ENCODE measurements around the gene ZNF317. TPM values are rescaled to one million over a fixed set of nuclear protein-coding genes. Genes with fewer than 3 reads are reported as not detected.
"Not testable (repeated sequence)": the region's sequence is repeated elsewhere in the genome, so short reads cannot be mapped to it uniquely, and the experiment has no call there.

ZNF317 gene
- total and polyA plus RNA-seq, 2 donors, result 14.0 to 17.0 TPM

DNA sequence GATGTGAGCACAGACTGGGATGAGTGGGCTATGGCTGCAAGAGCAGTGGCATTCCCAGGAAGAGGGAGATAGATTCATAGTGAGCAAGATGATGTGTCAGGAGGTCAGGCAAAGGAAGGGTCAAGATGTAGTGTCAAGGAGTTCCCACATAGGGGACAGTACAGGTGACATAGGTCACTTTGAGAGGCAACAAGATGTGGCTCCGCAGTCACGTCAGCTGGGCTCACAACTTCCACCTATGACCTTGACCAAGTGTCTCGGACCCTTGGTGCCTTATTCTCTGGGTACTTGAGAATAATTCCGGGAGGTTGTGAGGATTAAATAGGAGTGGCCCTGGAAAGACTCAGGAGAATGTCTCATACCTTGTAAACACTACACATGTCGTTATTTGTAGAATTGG lies 10.5 kb downstream of the ZNF317 start:
- Histone ChIP-seq H3K36me3 (ENCODE audit: insufficient read depth) (no peaks in the 10 kb centered on the region), H3K27ac (ENCODE audit: low read depth) (no peak overlapping the region), H3K4me1 (ENCODE audit: insufficient read depth) (no peaks in the 10 kb centered on the region), H3K4me3 (ENCODE audit: low read depth, low read length) (no peak overlapping the region)
- no peak for DNase-seq (ENCODE audit: extremely low spot score)
- 98% methylated on average over 5 of the region's 5 CpGs for WGBS

DNA sequence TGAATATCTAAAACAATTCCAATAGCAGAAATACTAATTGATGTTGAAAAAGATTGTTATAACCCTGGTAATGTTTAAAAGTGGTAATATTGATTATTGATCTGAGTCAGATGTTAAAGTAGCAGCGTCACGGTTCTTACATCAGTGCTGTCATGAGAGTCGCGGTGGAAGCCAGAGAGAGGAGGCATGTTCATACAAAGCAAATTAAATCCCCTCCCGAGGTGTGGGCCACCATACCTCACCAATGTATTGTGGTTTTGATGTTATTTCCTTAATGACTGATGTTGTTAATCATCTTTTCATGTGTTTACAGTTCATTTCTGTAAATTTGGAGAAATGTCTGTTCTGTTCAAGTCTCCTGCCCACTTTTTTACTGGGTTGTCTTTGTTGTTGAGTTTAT lies 11.2 kb downstream of the ZNF317 start:
- H3K4me3 ChIP-seq (ENCODE audit: low read depth, low read length), result no peak overlapping the region
- 98% methylated on average over 5 of the region's 5 CpGs for WGBS
- no peak for DNase-seq (ENCODE audit: extremely low spot score)
- no peak overlapping the region for H3K27ac ChIP-seq (ENCODE audit: low read depth)
- no peaks in the 10 kb centered on the region for H3K36me3 ChIP-seq (ENCODE audit: insufficient read depth)
- no peaks in the 10 kb centered on the region for H3K4me1 ChIP-seq (ENCODE audit: insufficient read depth)

DNA sequence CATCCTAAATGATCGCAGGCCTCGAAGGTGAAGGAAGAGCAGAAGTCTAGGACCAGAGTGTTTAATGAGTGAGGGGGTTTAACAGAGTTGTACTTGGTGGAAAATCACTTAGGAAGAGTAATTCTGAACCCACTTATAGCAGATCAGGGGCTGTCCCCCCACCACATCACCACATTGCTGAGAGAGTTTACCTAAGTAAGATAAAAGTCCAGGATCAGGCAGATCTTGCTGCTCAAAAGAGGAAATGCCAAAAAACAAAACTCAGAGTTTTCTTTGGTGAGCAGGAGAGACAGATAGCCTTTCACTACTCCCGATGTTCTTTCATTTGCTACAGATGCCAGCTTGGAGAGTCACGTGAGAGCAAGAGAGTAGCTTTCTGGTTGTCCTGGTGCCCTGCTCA lies 15.4 kb downstream of the ZNF317 start:
- DNase-seq (ENCODE audit: extremely low spot score), result no peak
- Histone ChIP-seq H3K27ac (ENCODE audit: low read depth) (no peak overlapping the region), H3K36me3 (ENCODE audit: insufficient read depth) (peaks cover 12% of the 10 kb centered on the region), H3K4me3 (ENCODE audit: low read depth, low read length) (no peak overlapping the region), H3K4me1 (ENCODE audit: insufficient read depth) (no peaks in the 10 kb centered on the region)
- WGBS, result over 99% methylated on average over 4 of the region's 4 CpGs

DNA sequence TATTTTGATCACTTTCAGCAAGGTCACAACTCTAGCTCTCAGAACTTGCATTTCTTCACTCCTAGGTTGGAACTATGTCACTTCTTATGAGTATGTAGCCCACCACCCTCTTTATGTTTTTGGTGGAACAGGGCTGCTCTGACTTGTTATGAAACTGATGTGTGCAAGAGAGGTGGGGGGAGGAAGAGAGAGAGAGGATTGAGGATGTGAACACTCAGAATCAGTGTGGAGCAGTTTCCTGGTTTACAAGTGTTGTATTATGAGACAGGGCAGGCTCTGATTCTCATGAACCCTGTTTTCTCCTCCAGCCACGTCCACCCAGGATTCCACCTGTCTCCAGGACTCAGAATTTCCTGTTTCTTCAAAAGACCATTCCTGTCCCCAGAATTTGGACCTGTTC lies 16.1 kb downstream of the ZNF317 start:
- DNase-seq (ENCODE audit: extremely low spot score), result no peak
- no peaks in the 10 kb centered on the region for H3K4me1 ChIP-seq (ENCODE audit: insufficient read depth)
- no peak overlapping the region for H3K4me3 ChIP-seq (ENCODE audit: low read depth, low read length)
- peaks cover 17% of the 10 kb centered on the region for H3K36me3 ChIP-seq (ENCODE audit: insufficient read depth)
- 94% methylated on average over 1 of the region's 1 CpG for WGBS
- no peak overlapping the region for H3K27ac ChIP-seq (ENCODE audit: low read depth)

DNA sequence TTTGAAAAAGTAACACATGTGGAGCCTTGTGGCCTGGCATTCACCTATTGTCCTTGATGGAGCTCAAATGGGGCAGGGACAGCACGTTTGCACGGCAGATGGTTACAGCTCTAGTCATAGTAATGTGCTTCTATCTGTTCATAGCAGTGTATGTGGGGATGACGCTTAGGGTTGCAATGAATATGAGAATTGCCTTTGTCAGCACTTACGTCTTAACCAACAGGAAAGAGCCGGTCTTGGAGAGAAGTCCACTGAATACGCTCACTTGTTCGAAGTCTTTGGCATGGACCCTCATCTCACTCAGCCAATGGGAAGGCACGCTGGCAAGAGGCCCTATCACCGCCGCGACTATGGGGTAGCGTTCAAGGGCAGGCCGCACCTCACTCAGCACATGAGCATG lies 19.7 kb downstream of the ZNF317 start:
- 98% methylated on average over 13 of the region's 13 CpGs for WGBS
- Histone ChIP-seq H3K36me3 (ENCODE audit: insufficient read depth) (peaks cover 17% of the 10 kb centered on the region), H3K4me3 (ENCODE audit: low read depth, low read length) (no peak overlapping the region), H3K4me1 (ENCODE audit: insufficient read depth) (no peaks in the 10 kb centered on the region), H3K27ac (ENCODE audit: low read depth) (no peak overlapping the region)
- no peak for DNase-seq (ENCODE audit: extremely low spot score)

DNA sequence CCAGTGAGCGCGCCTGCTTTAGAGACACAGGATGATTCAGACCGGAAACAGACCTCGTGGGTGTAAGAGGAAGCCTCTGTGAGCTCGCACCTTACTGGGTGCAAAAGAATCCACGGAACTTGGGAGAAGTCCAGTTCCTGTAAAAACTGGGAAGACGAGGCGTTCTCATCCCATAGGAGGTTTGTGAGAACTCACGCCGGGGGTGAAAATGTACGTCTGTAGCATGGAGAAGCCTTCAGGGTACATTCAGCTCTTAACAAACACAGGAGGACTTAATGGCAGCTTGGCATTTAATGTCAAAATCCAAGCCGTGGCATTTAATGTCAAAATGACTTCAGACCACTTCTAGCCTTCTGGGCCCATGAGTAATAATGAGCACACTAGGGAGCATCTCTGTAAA lies 21.2 kb downstream of the ZNF317 start:
- Histone ChIP-seq H3K4me1 (ENCODE audit: insufficient read depth) (no peaks in the 10 kb centered on the region), H3K27ac (ENCODE audit: low read depth) (no peak overlapping the region), H3K4me3 (ENCODE audit: low read depth, low read length) (no peak overlapping the region), H3K36me3 (ENCODE audit: insufficient read depth) (peaks cover 17% of the 10 kb centered on the region)
- 98% methylated on average over 12 of the region's 12 CpGs for WGBS
- DNase-seq (ENCODE audit: extremely low spot score), result no peak

DNA sequence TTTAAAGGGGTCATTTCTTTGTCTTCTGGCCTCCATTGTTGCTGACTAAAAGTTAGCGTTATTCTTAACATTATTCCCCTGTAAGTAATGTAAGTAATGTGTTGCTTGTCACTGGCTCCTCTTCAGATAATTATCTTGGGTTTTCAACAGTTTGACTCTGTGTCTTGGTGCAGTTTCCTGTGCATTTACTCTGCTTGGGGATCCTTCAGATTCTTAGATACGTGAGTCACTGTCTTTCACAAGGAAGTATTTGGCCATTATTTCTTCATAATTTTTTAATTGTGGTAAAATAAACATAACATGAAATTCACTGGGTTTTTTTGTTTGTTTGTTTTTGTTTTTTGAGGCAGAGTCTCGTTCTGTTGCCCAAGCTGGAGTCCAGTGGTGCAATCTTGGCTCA lies 25.1 kb downstream of the ZNF317 start:
- Histone ChIP-seq H3K36me3 (ENCODE audit: insufficient read depth) (peaks cover 5% of the 10 kb centered on the region), H3K27ac (ENCODE audit: low read depth) (no peak overlapping the region), H3K4me3 (ENCODE audit: low read depth, low read length) (no peak overlapping the region), H3K4me1 (ENCODE audit: insufficient read depth) (no peaks in the 10 kb centered on the region)
- DNase-seq (ENCODE audit: extremely low spot score), result no peak
- WGBS, result 95% methylated on average over 3 of the region's 3 CpGs

DNA sequence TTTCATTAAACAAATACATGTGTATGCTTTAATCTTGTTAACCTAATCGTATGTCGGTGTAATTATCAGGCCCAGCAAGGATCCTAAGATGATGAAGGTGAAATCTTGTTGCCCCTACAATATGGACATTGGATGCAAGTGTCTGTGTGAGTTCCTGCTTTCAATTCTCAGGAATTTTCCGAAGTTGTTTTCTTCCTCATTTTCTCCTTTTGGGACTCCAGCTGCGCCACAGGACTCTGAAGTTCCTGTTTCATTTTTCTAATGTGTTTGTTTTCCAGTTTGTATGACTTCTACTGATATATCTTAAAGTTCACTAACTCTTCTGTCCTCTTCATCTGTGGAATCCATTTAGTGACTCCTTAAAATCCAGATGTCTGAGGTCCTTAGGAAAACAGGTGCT lies 26.6 kb downstream of the ZNF317 start:
- no peak overlapping the region for H3K27ac ChIP-seq (ENCODE audit: low read depth)
- 73% methylated on average over 4 of the region's 4 CpGs for WGBS
- DNase-seq (ENCODE audit: extremely low spot score), result no peak
- H3K4me3 ChIP-seq (ENCODE audit: low read depth, low read length), result no peak overlapping the region
- no peaks in the 10 kb centered on the region for H3K36me3 ChIP-seq (ENCODE audit: insufficient read depth)
- no peaks in the 10 kb centered on the region for H3K4me1 ChIP-seq (ENCODE audit: insufficient read depth)

DNA sequence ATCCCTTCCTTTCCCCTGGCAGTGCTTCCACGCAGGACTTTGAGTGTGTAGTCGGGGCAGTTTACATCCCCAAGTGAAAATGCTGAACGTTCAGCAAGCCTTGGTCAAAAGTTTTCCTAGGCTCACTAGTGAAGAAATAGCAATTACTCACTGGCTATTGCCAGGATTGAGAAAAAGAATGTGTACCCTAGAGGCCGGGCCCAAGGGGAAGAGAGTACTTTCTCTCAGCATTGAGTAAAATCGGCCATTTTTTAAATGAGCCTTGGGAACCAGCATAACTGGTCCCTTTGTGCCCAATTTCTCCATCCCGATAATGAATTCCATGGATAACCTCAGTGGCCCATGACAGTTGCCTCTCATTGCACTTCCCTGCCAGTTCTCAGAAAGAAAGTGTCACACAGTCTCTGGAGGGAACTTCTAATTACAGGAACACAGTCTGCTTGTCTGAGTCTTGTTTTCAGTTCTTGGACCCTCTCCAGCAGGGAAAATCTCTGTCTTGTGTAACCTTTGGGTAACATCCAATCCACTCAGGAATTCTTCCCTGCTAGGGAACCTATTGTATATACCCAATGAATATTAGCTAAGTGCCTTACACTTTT lies 31.3 kb downstream of the ZNF317 start:
- no peak for DNase-seq (ENCODE audit: extremely low spot score)
- H3K4me3 ChIP-seq (ENCODE audit: low read depth, low read length), result no peak overlapping the region
- H3K27ac ChIP-seq (ENCODE audit: low read depth), result no peak overlapping the region
- 87% methylated on average over 6 of the region's 6 CpGs for WGBS
- no peaks in the 10 kb centered on the region for H3K4me1 ChIP-seq (ENCODE audit: insufficient read depth)
- H3K36me3 ChIP-seq (ENCODE audit: insufficient read depth), result no peaks in the 10 kb centered on the region

DNA sequence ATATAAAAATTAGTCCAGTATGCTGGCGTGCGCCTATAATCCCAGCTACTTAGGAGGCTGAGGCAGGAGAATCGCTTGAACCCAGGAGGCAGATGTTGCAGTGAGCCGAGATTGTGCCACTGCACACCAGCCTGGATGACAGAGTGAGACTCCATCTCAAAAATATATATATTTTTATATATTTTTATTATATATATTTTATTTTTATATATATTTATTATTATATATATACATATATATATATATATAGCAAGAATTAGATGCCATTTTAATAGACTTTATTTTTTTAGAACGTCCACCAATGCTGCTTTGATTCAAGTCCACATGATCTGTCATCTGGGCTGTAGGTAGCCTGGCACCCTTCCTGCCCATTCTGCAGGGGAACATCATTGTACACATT lies 35.1 kb downstream of the ZNF317 start:
- no peaks in the 10 kb centered on the region for H3K36me3 ChIP-seq (ENCODE audit: insufficient read depth)
- 92% methylated on average over 5 of the region's 5 CpGs for WGBS
- no peak overlapping the region for H3K27ac ChIP-seq (ENCODE audit: low read depth)
- no peaks in the 10 kb centered on the region for H3K4me1 ChIP-seq (ENCODE audit: insufficient read depth)
- H3K4me3 ChIP-seq (ENCODE audit: low read depth, low read length), result no peak overlapping the region
- no peak for DNase-seq (ENCODE audit: extremely low spot score)

DNA sequence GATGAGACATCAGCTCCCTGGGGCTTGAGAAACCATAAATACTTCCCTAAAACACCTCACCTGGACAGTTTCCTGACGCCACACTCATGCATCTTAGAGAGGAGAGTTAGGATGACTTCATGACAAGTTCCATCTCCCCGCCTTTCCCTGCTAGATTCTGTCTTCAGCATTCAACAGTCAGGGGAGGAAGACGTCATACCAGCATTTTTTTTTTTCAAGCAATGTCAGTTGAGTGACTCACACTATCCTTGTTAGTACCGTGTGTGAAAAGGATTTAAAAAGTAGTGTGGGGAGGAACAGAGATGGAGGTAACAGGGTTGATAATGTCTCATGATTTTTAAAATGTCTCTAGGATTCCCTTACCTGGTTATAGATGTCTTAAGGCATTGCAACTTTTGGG lies 38.7 kb downstream of the ZNF317 start, which contains the start of gene OR7D2:
OR7D2 (plus strand) TSS at position 79 of the 400 bp plus-strand sequence. CDS start 6,803 bp downstream, outside the sequence.
- whole genome bisulfite sequencing, result 59% methylated on average over 4 of the region's 4 CpGs
- H3K36me3 ChIP-seq (ENCODE audit: insufficient read depth), result no peaks in the 10 kb centered on the region
- H3K27ac ChIP-seq (ENCODE audit: low read depth), result no peak within 1 kb of the TSS
- no peaks in the 10 kb centered on the region for H3K4me1 ChIP-seq (ENCODE audit: insufficient read depth)
- no peak for DNase-seq (ENCODE audit: extremely low spot score)
- no peak within 1 kb of the TSS for H3K4me3 ChIP-seq (ENCODE audit: low read depth, low read length)

DNA sequence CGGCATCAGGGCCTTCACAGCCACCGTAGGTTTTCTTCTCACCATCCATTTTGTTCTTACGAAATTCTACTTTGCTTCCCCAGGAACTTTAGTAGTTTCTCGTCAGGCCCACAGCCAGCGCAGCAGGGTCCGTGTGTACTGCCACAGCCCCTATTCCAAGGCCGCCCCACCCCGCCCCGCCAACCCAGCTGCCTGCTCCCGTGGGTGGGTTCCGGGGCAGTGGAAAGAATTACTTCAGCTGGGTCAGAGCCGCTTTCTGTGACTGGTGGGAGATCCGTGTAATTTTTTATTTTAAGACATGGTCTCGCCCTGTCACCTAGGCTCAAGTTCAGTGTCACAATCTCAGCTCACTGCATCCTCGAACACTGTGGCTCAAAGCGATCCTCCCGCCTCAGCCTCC lies 42.8 kb downstream of the ZNF317 start:
- Histone ChIP-seq H3K27ac (ENCODE audit: low read depth) (no peak overlapping the region), H3K4me1 (ENCODE audit: insufficient read depth) (no peaks in the 10 kb centered on the region), H3K4me3 (ENCODE audit: low read depth, low read length) (no peak overlapping the region), H3K36me3 (ENCODE audit: insufficient read depth) (no peaks in the 10 kb centered on the region)
- WGBS, result 93% methylated on average over 17 of the region's 17 CpGs
- DNase-seq (ENCODE audit: extremely low spot score), result no peak

DNA sequence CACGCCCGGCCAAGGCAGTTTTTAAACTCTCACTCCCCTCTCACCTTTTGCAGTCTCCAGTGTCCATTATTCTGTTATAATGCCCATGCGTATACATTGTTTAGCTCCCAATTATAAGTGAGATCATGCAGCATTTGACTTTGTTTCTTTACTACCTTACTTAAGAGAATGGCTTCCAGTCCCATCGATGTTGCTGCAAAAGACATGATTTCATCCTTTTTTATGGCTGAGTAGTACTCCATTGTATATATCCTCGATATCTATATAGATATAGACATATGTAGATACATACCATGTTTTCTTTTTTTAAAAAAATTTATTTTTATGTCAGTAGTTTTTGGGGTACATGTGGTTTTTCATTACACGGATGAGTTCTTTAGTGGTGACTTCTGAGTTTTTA lies 47.0 kb downstream of the ZNF317 start:
- H3K27ac ChIP-seq (ENCODE audit: low read depth), result no peak overlapping the region
- no peak overlapping the region for H3K4me3 ChIP-seq (ENCODE audit: low read depth, low read length)
- no peaks in the 10 kb centered on the region for H3K4me1 ChIP-seq (ENCODE audit: insufficient read depth)
- no peaks in the 10 kb centered on the region for H3K36me3 ChIP-seq (ENCODE audit: insufficient read depth)
- WGBS, result 74% methylated on average over 6 of the region's 6 CpGs
- DNase-seq (ENCODE audit: extremely low spot score), result no peak

DNA sequence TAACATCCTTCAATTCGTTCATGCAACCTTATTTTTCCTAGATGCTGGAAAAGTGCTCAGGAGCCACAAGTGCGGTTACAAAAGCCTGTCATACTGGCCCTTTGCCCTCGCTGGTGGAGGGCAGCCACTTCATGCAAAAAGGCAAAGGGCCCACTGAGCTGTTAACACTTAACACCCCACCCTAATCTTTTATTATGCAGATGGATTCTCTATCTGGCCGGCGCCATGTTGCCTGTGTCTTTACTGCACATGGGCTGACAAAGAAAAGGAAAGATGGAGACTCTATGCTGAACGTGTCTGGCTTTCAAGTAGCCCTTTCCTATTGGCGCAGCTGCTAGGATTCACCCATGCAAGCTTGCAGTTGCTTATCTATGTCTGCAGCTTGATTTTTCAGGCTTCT lies 49.3 kb downstream of the ZNF317 start:
- WGBS, result 73% methylated on average over 7 of the region's 7 CpGs

DNA sequence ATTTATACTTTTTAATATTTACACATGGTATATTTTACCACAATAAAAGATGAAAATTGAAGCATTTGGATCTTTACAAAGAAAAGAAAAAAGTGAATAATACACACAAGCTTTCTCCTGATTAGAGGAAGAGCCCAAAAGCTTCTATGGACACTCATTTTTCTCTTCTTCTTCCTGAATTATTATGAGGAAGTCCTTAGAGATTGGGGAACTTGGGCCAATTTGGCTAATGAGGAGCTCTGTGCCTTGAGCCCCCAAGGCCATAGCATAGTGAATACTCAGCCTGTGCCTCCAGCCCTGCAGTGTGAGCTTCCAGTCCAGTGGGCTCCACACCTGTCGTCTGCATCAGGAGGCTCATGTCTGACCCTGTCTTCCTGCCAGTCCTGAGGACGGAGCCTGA lies 57.8 kb downstream of the ZNF317 start:
- H3K4me1 ChIP-seq (ENCODE audit: insufficient read depth); H3K4me3 ChIP-seq (ENCODE audit: low read depth, low read length); DNase-seq (ENCODE audit: extremely low spot score); H3K27ac ChIP-seq (ENCODE audit: low read depth); H3K36me3 ChIP-seq (ENCODE audit: insufficient read depth): not testable (repeated sequence)
- WGBS, result 90% methylated on average over 2 of the region's 2 CpGs

More for the DNA sequence above, 49.3 kb downstream of the ZNF317 start:
- H3K27ac ChIP-seq (ENCODE audit: low read depth), result no peak overlapping the region
- no peaks in the 10 kb centered on the region for H3K36me3 ChIP-seq (ENCODE audit: insufficient read depth)
- no peak overlapping the region for H3K4me3 ChIP-seq (ENCODE audit: low read depth, low read length)
- H3K4me1 ChIP-seq (ENCODE audit: insufficient read depth), result no peaks in the 10 kb centered on the region
- no peak for DNase-seq (ENCODE audit: extremely low spot score)
